Measurements from ENCODE around the gene INVS. TPM values are rescaled to one million over a fixed set of nuclear protein-coding genes. Genes with fewer than 3 reads are reported as not detected.

Gene INVS
- polyA plus RNA-seq, 1 of the 3 experiments (the other 2 are of a cell fraction): 8.1 TPM

DNA sequence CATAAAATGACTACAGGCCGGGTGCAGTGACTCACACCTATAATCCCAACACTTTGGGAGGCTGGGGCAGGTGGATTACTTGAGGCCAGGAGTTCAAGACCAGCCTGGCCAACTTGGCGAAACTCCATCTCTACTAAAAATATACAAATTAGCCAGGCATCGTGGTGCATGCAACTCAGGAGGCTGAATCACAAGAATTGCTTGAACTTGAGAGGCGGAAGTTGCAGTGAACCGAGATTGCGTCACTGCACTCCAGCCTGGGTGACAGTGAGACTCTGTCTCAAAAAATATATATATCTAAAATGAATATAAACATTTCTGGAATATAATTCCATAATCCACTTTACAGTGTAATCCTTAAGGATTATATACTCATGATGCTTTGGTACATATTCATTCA, 187.2 kb downstream of the INVS start:
- Histone ChIP-seq H3K79me2 (ENCODE audit: insufficient read depth) (peaks cover 17% of the 10 kb centered on the region; the same call in 1 of the 2 replicates), H3K27me3 (ENCODE audit: insufficient read depth) (no peaks in the 10 kb centered on the region), H3K9me2 (no peaks in the 10 kb centered on the region), H3K36me3 (replicated peaks in 1 of 2; ENCODE audit: control insufficient read depth in 1 of 2, insufficient read depth in 2 of 2, low read length in 1 of 2) (peaks cover 59 to 76% of the 10 kb centered on the region in 2 experiments), H3K27ac (ENCODE audit: low read depth in 2 of 2, low read length in 1 of 2) (no peak overlapping the region), H2AFZ (ENCODE audit: low read depth) (no peak overlapping the region), H3K4me2 (no peak overlapping the region), H3K9me3 (no peaks in the 10 kb centered on the region), H4K20me1 (ENCODE audit: insufficient read depth) (no peaks in the 10 kb centered on the region), H3K4me3 (ENCODE audit: low read depth in 2 of 2, low read length in 1 of 2) (no peak overlapping the region), H3K9ac (no peak overlapping the region), H3F3A (replicated peaks; ENCODE audit: insufficient read depth) (peaks cover 13% of the 10 kb centered on the region), H3K4me1 (ENCODE audit: control insufficient read depth in 1 of 2, insufficient read depth in 2 of 2, low read depth in 1 of 2, low read length in 1 of 2) (peaks cover 0 to 13% of the 10 kb centered on the region in 2 experiments; a peak in 1 of 4 replicates)
- ChIA-PET POLR2A (no interaction called here), CTCF (interaction anchor here (1.0 kb wide), 1 partner anchor 38 kb away, joined by 4 read pairs; no protein-coding TSS in a partner anchor)
- DNase-seq: no peak
- 100% methylated on average over 6 of the region's 6 CpGs for WGBS (ENCODE audit: low lambda C conversion rate)
- TF ChIP-seq TCF12 (IDR thresholded peaks at IDR 0.05) (no peak), TEAD4 (IDR thresholded peaks at IDR 0.05; ENCODE audit: borderline replicate concordance, insufficient read depth) (no peak), RFX5 (IDR thresholded peaks at IDR 0.05; ENCODE audit: low read length) (no peak), USF1 (IDR thresholded peaks at IDR 0.05; ENCODE audit: borderline replicate concordance, low read depth) (no peak), FOSL2 (IDR thresholded peaks at IDR 0.05; ENCODE audit: borderline replicate concordance, low read depth) (no peak), IRF3 (IDR thresholded peaks at IDR 0.05; ENCODE audit: low read depth, low read length) (no peak), GATA2 (CRISPR knock-in tag; IDR thresholded peaks at IDR 0.05) (no peak), JUND (IDR thresholded peaks at IDR 0.05) (no peak), SMC3 (IDR thresholded peaks at IDR 0.05; ENCODE audit: low read depth, low read length) (no peak), CHD2 (IDR thresholded peaks at IDR 0.05; ENCODE audit: low read length, partially characterized antibody) (no peak), RAD21 (IDR thresholded peaks at IDR 0.05; ENCODE audit: low read length) (no peak), GABPA (IDR thresholded peaks at IDR 0.05; ENCODE audit: low read depth) (no peak), ELF1 (IDR thresholded peaks at IDR 0.05) (no peak), YY1 (IDR thresholded peaks at IDR 0.05; ENCODE audit: low read depth) (no peak)
- TF ChIP-seq, protein P1, sequence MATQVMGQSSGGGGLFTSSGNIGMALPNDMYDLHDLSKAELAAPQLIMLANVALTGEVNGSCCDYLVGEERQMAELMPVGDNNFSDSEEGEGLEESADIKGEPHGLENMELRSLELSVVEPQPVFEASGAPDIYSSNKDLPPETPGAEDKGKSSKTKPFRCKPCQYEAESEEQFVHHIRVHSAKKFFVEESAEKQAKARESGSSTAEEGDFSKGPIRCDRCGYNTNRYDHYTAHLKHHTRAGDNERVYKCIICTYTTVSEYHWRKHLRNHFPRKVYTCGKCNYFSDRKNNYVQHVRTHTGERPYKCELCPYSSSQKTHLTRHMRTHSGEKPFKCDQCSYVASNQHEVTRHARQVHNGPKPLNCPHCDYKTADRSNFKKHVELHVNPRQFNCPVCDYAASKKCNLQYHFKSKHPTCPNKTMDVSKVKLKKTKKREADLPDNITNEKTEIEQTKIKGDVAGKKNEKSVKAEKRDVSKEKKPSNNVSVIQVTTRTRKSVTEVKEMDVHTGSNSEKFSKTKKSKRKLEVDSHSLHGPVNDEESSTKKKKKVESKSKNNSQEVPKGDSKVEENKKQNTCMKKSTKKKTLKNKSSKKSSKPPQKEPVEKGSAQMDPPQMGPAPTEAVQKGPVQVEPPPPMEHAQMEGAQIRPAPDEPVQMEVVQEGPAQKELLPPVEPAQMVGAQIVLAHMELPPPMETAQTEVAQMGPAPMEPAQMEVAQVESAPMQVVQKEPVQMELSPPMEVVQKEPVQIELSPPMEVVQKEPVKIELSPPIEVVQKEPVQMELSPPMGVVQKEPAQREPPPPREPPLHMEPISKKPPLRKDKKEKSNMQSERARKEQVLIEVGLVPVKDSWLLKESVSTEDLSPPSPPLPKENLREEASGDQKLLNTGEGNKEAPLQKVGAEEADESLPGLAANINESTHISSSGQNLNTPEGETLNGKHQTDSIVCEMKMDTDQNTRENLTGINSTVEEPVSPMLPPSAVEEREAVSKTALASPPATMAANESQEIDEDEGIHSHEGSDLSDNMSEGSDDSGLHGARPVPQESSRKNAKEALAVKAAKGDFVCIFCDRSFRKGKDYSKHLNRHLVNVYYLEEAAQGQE (IDR thresholded peaks at IDR 0.05; ENCODE audit: low read depth, low read length): no peak

Measured in SK-N-SH (cell line).